OCI-LY1 (cell line): ENCODE results near the gene CLPTM1L.

Source experiments
- CTCF ChIP-seq: fragments of 200-600 bp; sonication (generic), shearing (Covaris generic); IDR thresholded peaks from 2 replicates; pipeline ENCODE4 v1.5.1; 2017; ENCODE audit warnings: mild to moderate bottlenecking, antibody characterized with exemption, low read length, moderate library complexity, mixed read lengths
- EZH2 ChIP-seq: fragments of 200-600 bp; sonication (generic), shearing (Covaris generic); IDR thresholded peaks from 2 replicates; pipeline ENCODE4 v1.8.0; 2017; ENCODE audit warnings: borderline replicate concordance, mixed run types, mild to moderate bottlenecking, antibody characterized with exemption, low read length, moderate library complexity, mixed read lengths

GRCh38 chr5:1360861-1361260 lies 16.0 kb upstream of the CLPTM1L start:
- TF ChIP-seq CTCF (no peak), EZH2 (no peak)
